HG03571 (cell line): ENCODE measurements around the gene LTBP1.

Source experiments
- ATAC-seq: cut with Tn5 transposase; IDR thresholded peaks from one replicate; pipeline ENCODE4 v1.9.1; 2021; ENCODE audit not compliant: unreplicated experiment

The LTBP1 gene

GRCh38 chr2:33072614-33073013, 125.9 kb downstream of the LTBP1 start:
- no peak for ATAC-seq

GRCh38 chr2:33073018-33073417, 126.3 kb downstream of the LTBP1 start:
- no peak for ATAC-seq

GRCh38 chr2:33074197-33074596, 127.4 kb downstream of the LTBP1 start:
- ATAC-seq = no peak

GRCh38 chr2:33077311-33077710, 130.6 kb downstream of the LTBP1 start:
- no peak for ATAC-seq

GRCh38 chr2:33077844-33078243, 131.1 kb downstream of the LTBP1 start:
- no peak for ATAC-seq

GRCh38 chr2:33081691-33082090, 134.9 kb downstream of the LTBP1 start:
- ATAC-seq = no peak

GRCh38 chr2:33083699-33084387, 137.1 kb downstream of the LTBP1 start:
- ATAC-seq = no peak

- no peak for ATAC-seq
Measured at GRCh38 chr2:33084433-33084832, 137.7 kb downstream of the LTBP1 start.

GRCh38 chr2:33085646-33086045, 138.9 kb downstream of the LTBP1 start:
- no peak for ATAC-seq

GRCh38 chr2:33086400-33087015, 139.8 kb downstream of the LTBP1 start:
- ATAC-seq = no peak

- ATAC-seq = no peak
Measured at GRCh38 chr2:33090553-33091134, 143.9 kb downstream of the LTBP1 start.

- ATAC-seq = no peak
Measured at GRCh38 chr2:33091541-33092123, 144.9 kb downstream of the LTBP1 start.

- no peak for ATAC-seq
Measured at GRCh38 chr2:33093283-33093993, 146.7 kb downstream of the LTBP1 start.

GRCh38 chr2:33094303-33094702, 147.6 kb downstream of the LTBP1 start:
- ATAC-seq = no peak

- ATAC-seq = no peak
Measured at GRCh38 chr2:33099989-33100388, 153.2 kb downstream of the LTBP1 start.

GRCh38 chr2:33100921-33101320, 154.2 kb downstream of the LTBP1 start:
- no peak for ATAC-seq

GRCh38 chr2:33104052-33104623, 157.4 kb downstream of the LTBP1 start:
- no peak for ATAC-seq

- ATAC-seq = no peak
Measured at GRCh38 chr2:33104726-33105125, 158.0 kb downstream of the LTBP1 start.

GRCh38 chr2:33106115-33106514, 159.4 kb downstream of the LTBP1 start:
- no peak for ATAC-seq

- no peak for ATAC-seq
Measured at GRCh38 chr2:33107690-33108482, 161.1 kb downstream of the LTBP1 start.
